Measurements from ENCODE around the gene ATG16L1. TPM values are rescaled to one million over a fixed set of nuclear protein-coding genes. Genes with fewer than 3 reads are reported as not detected.

The ATG16L1 gene
- total and polyA plus RNA-seq, 2 of the 4 experiments (the other 2 are of a cell fraction): 20.0 to 26.2 TPM

GRCh38 chr2:233323851-233324250 is 72.4 kb downstream of the ATG16L1 start:
- H3K9ac ChIP-seq (ENCODE audit: low read depth, low read length): no peak overlapping the region
- H2BK20ac ChIP-seq (ENCODE audit: low read depth, low read length): no peak overlapping the region
- intact Hi-C loops (cut with micrococcal nuclease): no loop called here
- H3K18ac ChIP-seq (ENCODE audit: low read depth, low read length): no peak overlapping the region
- no peak overlapping the region for H3K4ac ChIP-seq (ENCODE audit: low read depth, low read length)
- DNase-seq (no peak), ATAC-seq (ENCODE audit: low read depth) (no peak)
- no peaks in the 10 kb centered on the region for H3K4me1 ChIP-seq (ENCODE audit: control insufficient read depth, insufficient read depth, low read length)
- dilution Hi-C loops (cut with HindIII; ENCODE audit: low sequenced_read_pairs, unreplicated experiment): no loop called here
- no peaks in the 10 kb centered on the region for H3K9me1 ChIP-seq (ENCODE audit: insufficient read depth, low read length)
- in situ Hi-C loops (cut with MboI; ENCODE audit: low sequenced_read_pairs): no loop called here
- no peak overlapping the region for H4K8ac ChIP-seq (ENCODE audit: low read depth in 2 of 2, low read length in 2 of 2)
- no peak overlapping the region for H2AK5ac ChIP-seq (ENCODE audit: low read depth, low read length)
- H2BK15ac ChIP-seq (ENCODE audit: low read depth, low read length): no peak overlapping the region
- no peak overlapping the region for H4K5ac ChIP-seq (ENCODE audit: low read depth, low read length)
- H2AFZ ChIP-seq (replicated peaks; ENCODE audit: low read length, poor library complexity): no peak overlapping the region
- H3K79me1 ChIP-seq (ENCODE audit: low read depth in 1 of 2, low read length in 2 of 2): no peaks in the 10 kb centered on the region
- no peak overlapping the region for H3K23ac ChIP-seq (ENCODE audit: low read depth, low read length)
- no peaks in the 10 kb centered on the region for H4K20me1 ChIP-seq (ENCODE audit: insufficient read depth, low read length)
- no peak overlapping the region for H3K27ac ChIP-seq (ENCODE audit: insufficient read depth, low read length)
- no peak overlapping the region for H3K56ac ChIP-seq (ENCODE audit: extremely low read depth, insufficient read depth, low read length)
- no peak overlapping the region for H4K91ac ChIP-seq (ENCODE audit: insufficient read depth, low read depth, low read length)
- H2BK5ac ChIP-seq (ENCODE audit: low read depth, low read length, poor library complexity, severe bottlenecking): no peak overlapping the region
- peaks cover 22% of the 10 kb centered on the region for H3K27me3 ChIP-seq (ENCODE audit: control insufficient read depth, insufficient read depth, low read length)
- H3K9me3 ChIP-seq (ENCODE audit: control insufficient read depth, insufficient read depth, low read length): no peaks in the 10 kb centered on the region
- ChIA-PET POLR2A (ENCODE audit: unreplicated experiment) (no interaction called here), CTCF (interaction anchor here (0.7 kb wide), 1 partner anchor 16 kb away, joined by 3 read pairs; the partner anchor contains the start of gene SAG)
- no TSS peak for BruUV-seq (replicated peaks)
- no peak overlapping the region for H3K14ac ChIP-seq (replicated peaks; ENCODE audit: low read depth, low read length)
- H2AK9ac ChIP-seq (replicated peaks; ENCODE audit: low read depth, low read length, poor library complexity): no peak overlapping the region
- TF ChIP-seq USF2 (IDR thresholded peaks at IDR 0.05; ENCODE audit: low read depth, low read length) (no peak), BHLHE40 (IDR thresholded peaks at IDR 0.05; ENCODE audit: low read depth, low read length) (no peak), CEBPB (IDR thresholded peaks at IDR 0.05; ENCODE audit: low read depth, low read length) (no peak), MAFK (IDR thresholded peaks at IDR 0.05; ENCODE audit: low read depth, low read length) (no peak), RFX5 (IDR thresholded peaks at IDR 0.05; ENCODE audit: low read depth, low read length) (no peak), RCOR1 (IDR thresholded peaks at IDR 0.05; ENCODE audit: insufficient replicate concordance, low read length) (no peak), CHD1 (IDR thresholded peaks at IDR 0.05; ENCODE audit: low read depth, low read length) (no peak), FOS (IDR thresholded peaks at IDR 0.05; ENCODE audit: low read depth, low read length) (no peak), MXI1 (IDR thresholded peaks at IDR 0.05; ENCODE audit: borderline replicate concordance, low read depth, low read length) (no peak), ELK1 (IDR thresholded peaks at IDR 0.05; ENCODE audit: borderline replicate concordance, low read depth, low read length) (no peak), SMC3 (IDR thresholded peaks at IDR 0.05; ENCODE audit: low read depth, low read length) (no peak), RAD21 (IDR thresholded peaks at IDR 0.05; ENCODE audit: low read length) (no peak), MAZ (IDR thresholded peaks at IDR 0.05; ENCODE audit: borderline replicate concordance, low read depth, low read length) (no peak), CTCF (conservative IDR thresholded peaks at IDR 0.05; ENCODE audit: low read depth, low read length) (no peak), POLR2A (IDR thresholded peaks at IDR 0.05; ENCODE audit: low read depth, low read length) (no peak), NFE2L2 (IDR thresholded peaks at IDR 0.05; ENCODE audit: low read depth, low read length) (no peak)
- no peak overlapping the region for H3K4me3 ChIP-seq (ENCODE audit: insufficient read depth, low read depth, low read length)
- no peak overlapping the region for H3K4me2 ChIP-seq (ENCODE audit: low read depth, low read length)
- no CpG with 5 or more reads among the region's 8 CpGs for WGBS, 2 experiments (ENCODE audit: extremely low coverage in 2 of 2, insufficient read length in 1 of 2)
- no peak overlapping the region for H2BK120ac ChIP-seq (ENCODE audit: low read depth, low read length)
- no peaks in the 10 kb centered on the region for H3K36me3 ChIP-seq (ENCODE audit: control insufficient read depth, insufficient read depth, low read length)

All from IMR-90 (cell line).